Stimulated activated CD8-positive, alpha-beta memory T cell treated with anti-CD3 and anti-CD28 coated beads, Interleukin-4, amount 100 ng/mL, for 24 hours (primary cell): ENCODE measurements around the gene GJB5.
"Not testable (repeated sequence)": the region's sequence is repeated elsewhere in the genome, so short reads cannot be mapped to it uniquely, and the experiment has no call there.

ENCODE experiments used
- DNase-seq: peaks from one replicate; pipeline ENCODE4 v3.0.0-alpha.2; 2020; ENCODE audit warnings: low read depth

Gene GJB5

GRCh38 chr1:34745666-34746065 is 9.2 kb upstream of the GJB5 start:
- no peak for DNase-seq

DNA sequence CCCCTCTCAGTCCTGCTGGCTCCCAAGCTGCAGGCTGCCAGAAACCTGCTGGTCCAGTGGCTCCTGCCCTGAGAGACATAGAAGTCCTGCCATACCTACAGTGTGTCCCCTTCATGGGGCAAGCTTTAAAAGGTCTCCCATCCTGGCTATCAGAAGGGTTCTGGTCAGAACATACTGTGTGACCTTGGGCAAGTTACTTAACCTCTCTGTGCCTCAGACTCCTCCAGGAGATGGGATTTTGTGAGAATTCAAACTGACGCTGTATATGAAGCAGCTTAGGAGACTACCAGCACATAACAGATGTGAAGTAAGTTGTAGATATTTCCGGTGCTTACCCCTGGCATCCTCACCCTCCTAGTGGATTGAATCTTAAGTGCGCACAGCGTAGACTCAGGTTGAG is 8.7 kb upstream of the GJB5 start:
- DNase-seq: no peak

DNA sequence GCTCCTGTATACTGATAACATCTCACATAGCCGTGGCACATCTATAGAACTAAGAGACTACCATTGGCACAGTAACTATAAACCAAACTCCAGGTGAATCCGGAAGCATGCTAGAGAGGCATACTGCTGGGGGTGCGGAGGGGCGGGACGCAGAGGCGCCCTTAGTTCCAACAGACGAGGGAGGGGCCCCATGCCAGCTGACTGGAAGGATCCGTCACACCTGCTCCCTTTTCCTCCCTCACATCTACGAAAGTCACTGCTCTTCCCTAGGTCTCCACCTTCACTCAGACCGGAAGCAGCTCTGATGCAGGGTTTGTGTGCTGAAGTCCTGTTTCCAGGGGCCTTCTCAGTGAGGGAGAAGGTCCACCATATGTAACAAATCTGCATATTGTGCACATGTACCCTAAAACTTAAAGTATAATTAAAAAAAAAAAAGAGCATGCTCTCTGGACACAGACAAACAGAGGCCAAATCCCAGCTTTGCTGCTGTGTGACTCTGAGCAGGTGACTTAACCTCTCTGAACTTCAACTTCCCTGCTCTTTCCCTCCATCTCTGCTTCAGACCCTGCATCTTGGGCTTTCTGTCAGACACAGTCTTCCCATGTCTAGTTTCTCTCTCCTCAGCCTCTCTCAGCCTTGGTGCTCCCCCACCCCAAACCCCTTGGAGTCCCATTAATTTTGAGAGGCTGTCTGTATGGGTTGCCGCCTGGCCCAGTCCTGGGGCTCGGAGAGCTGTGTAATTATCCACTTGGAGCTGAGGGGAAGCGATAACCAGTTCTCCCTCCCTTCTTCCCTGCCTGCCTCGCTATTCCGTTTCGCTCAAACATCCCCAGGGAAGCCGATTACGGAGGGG is 7.8 kb upstream of the GJB5 start:
- DNase-seq: no peak

GRCh38 chr1:34747638-34747941 is 7.3 kb upstream of the GJB5 start:
- DNase-seq: no peak

GRCh38 chr1:34749992-34750391 is 4.9 kb upstream of the GJB5 start:
- no peak for DNase-seq

DNA sequence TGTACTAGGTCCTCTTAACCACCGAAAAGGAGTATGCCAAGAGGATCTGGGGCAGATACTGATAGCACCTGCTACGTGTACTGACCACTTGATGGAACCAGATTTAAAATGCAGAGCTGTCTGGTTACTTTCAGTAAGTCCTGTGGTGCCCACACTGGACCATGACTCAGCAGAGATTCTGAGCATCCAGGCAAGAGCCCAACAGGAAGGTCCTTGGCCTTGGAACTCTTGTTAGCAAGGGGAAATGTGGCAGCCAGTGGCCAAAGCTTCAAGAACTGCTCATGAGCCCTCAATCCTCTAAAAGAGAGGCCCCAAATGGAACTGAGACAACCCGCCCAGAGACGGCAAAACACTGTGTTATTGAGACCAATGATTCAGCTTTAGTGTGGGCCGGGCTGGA is 4.2 kb upstream of the GJB5 start:
- DNase-seq: no peak

GRCh38 chr1:34753163-34753562 is 1.7 kb upstream of the GJB5 start:
- DNase-seq: no peak

GRCh38 chr1:34755961-34756360 is 1.1 kb downstream of the GJB5 start:
- DNase-seq: no peak

- no peak for DNase-seq
These were observed 2.5 kb downstream of the GJB5 start for GRCh38 chr1:34757386-34757785.

GRCh38 chr1:34758751-34759150 is 3.9 kb downstream of the GJB5 start:
- no peak for DNase-seq

DNA sequence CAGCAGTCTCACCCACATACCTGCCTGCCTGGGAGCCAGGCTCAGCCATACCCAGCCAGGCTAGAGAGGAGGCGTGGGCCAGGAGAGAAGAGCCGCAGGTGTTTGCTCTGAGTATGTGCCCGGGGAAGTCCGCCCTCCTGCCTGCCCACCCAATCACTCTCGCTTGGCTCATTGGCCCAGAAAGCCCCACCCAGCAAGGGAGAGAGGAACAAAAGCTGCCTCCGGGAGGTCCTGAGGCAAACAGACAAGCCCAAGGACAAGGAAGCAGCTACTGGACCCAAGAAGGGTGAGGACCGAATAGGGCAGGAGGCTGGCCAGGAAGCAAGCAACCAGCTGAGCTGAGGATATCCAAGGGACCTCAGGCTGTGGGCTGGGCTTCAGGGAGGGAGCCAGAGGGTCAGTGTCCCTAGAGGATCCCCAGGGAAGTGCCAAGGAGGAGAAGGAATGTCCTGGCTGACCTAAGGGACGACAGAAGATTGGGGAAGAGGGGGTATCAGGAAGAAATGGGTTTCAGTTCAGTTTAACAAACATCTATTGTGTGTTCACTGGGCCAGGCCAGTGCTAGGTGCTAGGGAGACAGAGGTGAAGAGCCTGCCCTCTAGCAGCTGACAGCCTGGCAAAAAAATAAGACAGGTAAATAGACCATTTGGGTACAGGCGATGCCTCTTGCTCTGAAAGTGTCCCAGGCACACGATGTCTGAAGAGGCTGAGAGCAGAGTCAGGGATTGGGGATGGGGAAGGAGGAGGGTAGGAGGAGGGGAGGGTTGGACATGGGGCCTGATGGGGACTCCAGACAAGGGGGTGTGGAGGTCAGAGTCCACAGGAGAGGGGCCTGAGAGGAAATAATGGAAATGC is 4.9 kb downstream of the GJB5 start, which contains the start of gene GJB4:
TSS of gene GJB4 (plus strand) at position 238 of the 855 bp plus-strand sequence. CDS start 1,515 bp downstream, outside the sequence.
- no peak for DNase-seq

DNA sequence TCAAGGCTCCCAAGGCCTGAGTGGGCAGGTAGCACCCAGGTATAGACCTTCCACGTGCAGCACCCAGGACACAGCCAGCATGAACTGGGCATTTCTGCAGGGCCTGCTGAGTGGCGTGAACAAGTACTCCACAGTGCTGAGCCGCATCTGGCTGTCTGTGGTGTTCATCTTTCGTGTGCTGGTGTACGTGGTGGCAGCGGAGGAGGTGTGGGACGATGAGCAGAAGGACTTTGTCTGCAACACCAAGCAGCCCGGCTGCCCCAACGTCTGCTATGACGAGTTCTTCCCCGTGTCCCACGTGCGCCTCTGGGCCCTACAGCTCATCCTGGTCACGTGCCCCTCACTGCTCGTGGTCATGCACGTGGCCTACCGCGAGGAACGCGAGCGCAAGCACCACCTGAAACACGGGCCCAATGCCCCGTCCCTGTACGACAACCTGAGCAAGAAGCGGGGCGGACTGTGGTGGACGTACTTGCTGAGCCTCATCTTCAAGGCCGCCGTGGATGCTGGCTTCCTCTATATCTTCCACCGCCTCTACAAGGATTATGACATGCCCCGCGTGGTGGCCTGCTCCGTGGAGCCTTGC is 6.4 kb downstream of the GJB5 start:
- no peak for DNase-seq

GRCh38 chr1:34761776-34762307 is 7.0 kb downstream of the GJB5 start:
- no peak for DNase-seq

GRCh38 chr1:34762474-34763141 is 7.8 kb downstream of the GJB5 start:
- DNase-seq: no peak

DNA sequence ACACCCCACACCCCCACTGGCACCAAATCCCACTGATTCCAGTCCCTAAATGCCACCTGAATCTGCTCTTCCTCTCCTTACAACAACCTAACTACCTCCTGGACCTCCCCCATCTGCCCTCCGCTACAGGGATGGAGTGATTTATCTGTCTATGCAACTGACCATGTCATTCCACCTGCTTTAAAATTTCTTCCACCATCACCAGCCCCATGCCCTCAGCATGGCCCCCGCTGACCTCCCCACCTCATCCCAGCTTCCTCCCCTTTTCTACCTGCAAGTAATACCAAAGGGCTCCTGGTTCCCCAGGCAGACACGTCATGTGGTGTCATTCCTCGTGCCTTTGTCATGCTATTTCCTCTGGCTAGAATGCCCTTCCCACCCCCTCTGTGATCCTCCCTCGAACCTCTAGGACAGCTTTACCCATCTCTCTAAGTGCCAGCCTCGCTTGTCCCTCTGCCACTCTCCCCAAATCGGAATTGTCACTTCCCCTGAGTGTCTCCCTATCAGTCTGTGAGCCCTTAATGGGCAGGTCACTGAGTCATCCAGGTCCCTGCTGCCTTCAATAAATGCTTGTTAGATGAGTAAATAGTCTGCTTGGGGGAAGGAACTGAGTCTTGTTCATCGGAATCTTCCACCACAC is 8.4 kb downstream of the GJB5 start:
- no peak for DNase-seq

- DNase-seq: no peak
These were observed 14.0 kb downstream of the GJB5 start for GRCh38 chr1:34768856-34769255.

- no peak for DNase-seq
These were observed 16.2 kb downstream of the GJB5 start for GRCh38 chr1:34770891-34771504.

DNA sequence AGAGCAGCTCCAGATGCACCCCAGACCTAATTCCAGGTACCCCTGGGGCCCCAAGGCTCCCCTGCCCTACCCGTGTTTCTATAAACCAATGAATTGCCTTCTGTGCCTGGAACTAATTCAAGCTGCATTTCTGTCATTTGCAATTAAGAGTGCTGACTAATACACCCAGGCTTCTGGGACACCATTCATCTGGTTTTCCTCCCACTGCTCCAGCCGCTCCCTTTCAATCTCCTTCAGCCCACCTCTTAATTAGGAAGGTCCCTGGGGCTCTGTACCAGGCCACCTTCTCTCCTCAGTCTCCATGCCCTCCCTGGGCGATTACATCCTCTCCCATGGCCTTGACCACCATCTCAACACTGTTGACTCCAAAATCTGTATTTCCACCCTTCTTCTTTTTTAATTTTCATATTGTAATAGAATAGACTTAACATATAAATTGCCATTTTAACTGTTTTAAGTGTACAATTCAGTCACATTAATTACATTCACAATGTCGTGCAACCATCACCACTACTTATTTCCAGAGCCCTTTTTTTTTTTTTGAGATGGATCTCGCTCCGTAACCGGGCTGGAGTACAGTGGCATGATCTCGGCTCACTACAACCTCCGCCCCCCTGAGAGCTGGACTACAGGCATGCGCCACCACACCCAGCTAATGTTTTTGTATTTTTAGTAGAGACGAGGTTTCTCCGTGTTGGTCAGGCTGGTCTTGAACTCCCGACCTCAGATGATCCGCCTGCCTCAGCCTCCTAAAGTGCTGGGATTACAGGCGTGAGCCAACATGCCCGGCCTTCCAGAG is 16.9 kb downstream of the GJB5 start:
- no peak for DNase-seq

DNA sequence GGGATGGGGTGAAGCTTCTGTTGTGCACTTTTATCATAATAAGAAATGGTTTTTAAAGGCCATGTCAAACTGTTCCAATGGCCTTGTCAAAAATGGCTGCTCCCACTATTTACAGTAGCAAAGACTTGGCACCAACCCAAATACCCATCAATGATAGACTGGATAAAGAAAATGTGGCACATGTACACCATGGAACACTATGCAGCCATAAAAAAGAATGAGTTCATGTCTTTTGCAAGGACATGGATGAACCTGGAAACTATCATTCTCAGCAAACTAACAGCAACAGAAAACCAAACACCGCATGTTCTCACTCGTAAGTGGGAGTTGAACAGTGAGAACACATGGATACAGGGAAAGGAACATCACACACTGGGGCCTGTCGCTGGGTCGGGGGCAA is 18.3 kb downstream of the GJB5 start:
- DNase-seq: not testable (repeated sequence)

DNA sequence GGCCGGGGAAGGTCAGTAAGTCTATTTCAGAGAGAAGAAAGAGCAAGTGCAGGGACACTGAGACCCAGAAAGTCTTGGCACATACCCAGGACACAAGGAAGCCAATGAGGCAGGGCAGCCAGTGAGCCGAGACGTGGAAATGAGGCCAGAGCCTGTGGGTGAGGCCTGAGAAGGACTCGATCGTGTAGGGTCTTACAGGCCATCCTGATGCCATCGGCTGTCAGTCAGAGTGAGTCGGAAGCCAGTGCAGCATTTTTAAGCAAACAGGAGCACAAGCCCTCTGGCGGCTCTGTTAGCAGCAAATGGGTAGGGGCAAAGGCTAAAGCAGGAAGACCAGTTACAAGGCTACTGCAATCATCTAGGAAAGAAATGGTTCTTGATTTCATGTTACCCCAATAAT is 20.1 kb downstream of the GJB5 start:
- DNase-seq: no peak
